ENCODE measurements around the gene RRN3.
"Not testable (repeated sequence)": the region's sequence is repeated elsewhere in the genome, so short reads cannot be mapped to it uniquely, and the experiment has no call there.

The RRN3 gene

DNA sequence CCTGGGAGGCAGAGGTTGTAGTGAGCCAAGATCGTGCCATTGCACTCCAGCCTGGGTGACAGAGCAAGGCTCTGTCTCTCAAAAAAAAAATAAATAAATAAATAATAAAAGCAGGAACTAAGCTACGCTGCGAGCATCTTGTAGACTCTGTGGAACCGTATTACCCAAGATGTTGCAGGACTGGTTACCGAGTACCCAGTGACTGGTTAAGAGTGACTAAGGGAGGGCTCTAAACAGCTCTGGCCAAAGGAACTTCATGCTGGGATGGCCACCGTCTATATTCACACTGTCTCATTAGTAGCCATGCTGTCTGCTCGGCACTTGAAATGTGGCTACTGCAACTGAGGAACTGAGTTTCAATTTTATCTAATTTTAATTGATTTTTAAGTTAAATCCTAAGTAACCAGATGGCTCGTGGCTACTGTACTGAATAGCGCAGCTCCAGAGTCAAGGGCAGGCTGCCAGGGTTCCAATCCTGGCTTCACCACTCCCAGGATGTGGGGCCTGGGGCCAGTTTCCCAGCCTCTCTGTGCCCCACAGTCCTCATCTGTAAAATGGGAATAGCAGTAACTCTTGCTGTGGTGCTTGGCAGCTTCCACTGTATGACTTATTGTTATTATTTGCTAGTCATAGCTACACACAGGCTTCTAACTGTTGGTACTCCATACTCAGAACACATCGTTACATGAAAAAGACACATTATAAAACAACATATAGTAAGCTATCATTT lies 41.2 kb downstream of the RRN3 start:
- DNase-seq (ENCODE audit: low read depth in 1 of 2, low spot score in 1 of 2) = no peak

DNA sequence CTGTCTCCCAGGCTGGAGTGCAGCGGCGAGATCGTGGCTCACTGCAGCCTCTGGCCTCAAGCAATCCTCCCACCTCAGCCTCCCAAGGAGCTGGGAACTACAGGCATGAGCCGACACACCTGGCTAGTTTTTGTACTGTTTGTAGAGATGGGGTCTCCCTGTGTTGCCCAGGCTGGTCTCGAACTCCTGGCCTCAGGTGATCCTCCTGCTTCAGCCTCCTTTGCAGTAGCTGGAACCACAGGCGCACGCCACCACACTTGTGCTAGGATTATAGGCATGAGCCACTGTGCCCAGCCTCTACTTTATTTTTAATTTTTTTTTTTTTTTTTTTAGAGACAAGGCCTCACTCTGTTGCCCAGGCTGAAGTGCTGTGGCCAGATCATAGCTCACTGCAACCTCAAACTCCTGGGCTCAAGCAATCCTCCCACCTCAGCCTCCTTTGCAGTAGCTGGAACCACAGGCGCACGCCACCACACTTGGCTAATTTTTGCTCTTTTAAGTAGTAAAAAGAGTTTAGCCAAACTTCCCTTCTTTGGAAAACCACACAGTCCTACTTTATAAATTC lies 42.6 kb downstream of the RRN3 start:
- no peak for DNase-seq (ENCODE audit: low read depth in 1 of 2, low spot score in 1 of 2)

DNA sequence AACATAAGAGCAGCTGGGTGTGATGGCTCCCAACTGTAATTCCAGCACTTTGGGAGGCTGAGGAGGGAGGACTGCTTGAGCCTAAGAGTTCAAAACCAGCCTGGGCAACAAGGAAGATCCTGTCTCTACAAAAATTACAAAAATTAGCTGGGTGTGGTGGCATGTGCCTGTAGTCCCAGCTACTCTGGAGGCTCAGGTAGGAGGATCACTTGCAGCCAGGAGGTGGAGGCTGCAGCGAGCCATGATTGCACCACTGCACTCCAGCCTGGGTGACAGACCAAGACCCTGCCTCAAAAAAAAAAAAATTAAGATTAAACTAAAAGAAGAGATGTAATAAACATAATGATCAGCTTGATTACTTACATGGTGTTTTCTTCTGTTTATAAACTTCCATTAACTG lies 43.6 kb downstream of the RRN3 start:
- not testable (repeated sequence) for DNase-seq (ENCODE audit: low read depth in 1 of 2, low spot score in 1 of 2)

DNA sequence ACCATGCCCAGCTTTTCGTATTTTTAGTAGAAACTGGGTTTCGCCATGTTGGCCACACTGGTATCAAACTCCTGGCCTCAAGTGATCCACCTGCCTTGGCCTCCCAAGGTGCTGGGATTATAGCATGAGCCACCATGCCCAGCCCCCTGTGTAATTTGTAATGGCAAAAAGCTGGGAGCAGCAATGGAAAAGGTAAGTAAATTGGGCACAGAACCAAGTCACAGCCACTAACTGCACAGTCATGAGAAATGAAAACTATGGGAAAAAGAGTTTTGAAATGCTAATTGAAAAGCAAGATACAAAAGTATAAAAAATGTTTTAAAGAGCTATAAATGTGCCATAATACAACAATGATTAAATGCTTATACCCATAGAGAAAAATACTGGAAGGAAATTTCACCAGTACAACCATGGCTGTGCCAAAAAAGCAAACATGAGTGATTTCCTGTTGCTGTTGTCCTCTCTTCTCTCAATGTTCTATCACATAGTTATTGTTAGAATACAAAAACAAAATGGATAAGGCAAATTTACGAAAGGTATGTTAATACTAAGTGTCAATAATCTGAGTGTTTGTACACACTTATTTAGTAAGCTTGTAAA lies 44.4 kb downstream of the RRN3 start:
- DNase-seq (ENCODE audit: low read depth in 1 of 2, low spot score in 1 of 2) = no peak

DNA sequence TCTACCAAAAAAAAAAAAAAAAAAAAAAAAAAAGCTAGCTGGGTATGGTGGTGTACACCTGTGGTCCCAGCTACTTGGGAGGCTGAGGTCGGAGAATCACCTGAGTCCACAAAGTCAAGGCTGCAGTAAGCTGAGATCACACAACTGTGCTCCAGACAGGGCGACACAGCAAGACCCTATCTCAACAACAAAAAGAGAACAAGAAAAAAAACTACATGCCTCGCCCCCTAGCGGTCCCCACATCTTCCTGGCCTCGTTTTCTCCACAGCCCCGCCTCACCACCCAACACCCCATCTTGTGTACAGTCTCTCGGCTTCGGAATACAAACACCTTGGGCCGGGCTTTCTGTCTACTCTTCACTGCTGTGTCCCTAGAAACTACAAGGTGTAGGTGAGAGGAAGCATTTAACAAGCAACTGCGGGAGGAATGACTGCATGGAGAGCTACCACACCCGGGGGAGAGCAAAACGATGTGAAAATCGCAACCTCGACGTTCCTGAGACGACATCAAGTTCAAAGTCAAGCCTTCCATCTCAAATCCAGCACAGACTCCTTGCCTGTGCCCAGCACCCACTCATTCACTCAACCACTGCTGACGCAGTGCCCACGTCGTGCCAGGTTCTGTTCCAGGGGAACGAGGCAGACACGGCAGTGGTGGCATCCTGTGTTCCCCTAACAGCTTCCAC lies 47.2 kb downstream of the RRN3 start:
- DNase-seq (ENCODE audit: low read depth in 1 of 2, low spot score in 1 of 2) = no peak

DNA sequence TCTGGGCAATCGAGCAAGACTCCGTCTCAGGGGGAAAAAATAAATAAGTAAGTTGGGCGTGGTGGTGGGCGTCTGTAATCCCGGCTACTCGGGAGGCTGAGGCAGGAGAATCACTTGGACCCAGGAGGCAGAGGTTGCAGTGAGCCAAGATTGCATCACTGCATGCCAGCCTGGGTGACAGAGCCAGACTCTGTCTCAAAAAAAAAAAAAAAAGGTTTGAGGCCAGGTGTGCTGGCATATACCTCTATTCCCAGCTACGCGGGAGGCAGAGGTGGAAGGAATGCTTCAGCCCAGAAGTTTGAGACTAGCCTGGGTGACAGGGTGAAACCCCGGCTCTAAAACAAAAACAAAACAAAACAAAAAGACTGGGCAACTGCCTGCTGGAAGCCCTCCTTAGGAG lies 48.8 kb downstream of the RRN3 start:
- DNase-seq (ENCODE audit: low read depth in 1 of 2, low spot score in 1 of 2) = not testable (repeated sequence)

DNA sequence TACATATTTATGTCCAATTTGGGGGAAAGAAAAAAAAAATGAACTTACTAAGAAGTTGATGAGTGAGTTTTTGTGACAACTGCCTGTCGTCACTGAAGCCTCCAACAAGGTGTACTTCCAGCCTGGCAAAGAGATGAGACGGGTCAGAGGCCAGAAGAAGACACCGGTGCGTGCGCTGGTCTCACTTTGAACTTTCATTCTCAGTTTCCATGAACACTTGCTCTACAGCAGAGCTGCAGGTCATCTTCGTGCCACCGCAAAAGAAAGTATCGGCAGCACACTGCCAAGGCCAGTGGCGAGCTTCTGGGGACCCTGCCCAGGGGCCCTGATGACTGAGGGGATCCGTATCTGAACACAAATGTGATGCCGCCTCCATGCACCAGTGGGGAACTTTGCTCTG lies 49.8 kb downstream of the RRN3 start:
- DNase-seq (ENCODE audit: low read depth in 1 of 2, low spot score in 1 of 2) = no peak

DNA sequence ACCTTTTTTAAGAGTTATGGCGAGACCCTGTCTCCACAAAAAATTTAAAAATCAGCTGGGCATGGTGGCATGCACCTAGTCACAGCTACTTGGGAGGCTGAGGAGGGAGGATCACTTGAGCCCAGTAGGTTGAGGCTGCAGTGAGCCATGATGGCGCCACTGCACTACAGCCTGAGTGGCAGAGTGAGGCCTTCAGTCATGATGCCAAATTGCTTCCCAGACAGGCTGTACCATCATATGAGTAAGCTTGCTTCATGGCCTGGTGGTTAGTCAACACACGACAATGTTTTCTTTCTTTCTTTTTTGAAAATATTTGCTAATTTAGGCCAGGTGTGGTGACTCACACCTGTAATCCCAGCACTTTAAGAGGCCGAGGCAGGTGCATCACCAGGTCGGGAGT lies 50.7 kb downstream of the RRN3 start:
- DNase-seq (ENCODE audit: low read depth in 1 of 2, low spot score in 1 of 2) = no peak

DNA sequence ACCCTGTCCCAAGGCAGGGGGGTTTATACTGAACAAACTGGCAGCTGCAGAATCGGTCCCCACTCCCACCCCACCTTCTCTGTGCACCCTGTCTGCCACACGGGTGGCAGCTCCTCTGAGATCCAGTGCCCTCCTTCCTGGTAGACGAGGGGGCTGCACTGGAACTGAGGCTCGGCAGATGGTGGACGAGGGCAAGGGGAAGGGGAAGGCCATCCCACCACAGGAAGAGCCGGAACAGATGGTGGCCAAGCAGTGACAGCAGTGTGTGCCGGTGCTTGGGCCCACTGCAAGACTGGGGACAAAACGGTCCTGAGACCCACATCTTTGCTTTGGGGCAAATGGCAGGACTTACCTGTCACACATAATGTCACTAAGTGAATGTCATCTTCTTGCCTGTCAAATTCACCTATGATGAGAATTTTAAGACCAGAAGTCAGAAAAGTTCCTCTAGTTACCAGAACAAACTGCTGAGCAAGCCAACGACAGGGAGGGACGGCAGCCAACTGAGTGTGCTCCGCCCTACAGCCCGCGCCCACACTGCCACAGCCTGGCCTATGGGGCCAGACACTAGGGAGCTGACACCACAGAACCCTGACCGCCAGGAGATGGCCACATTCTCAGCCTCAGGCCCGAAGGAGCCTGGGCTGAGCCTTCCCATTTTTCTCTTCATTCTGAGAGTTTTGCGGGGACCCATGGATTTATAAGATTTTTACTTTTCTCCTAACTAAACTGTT lies 52.6 kb downstream of the RRN3 start:
- DNase-seq (ENCODE audit: low read depth in 1 of 2, low spot score in 1 of 2) = no peak

DNA sequence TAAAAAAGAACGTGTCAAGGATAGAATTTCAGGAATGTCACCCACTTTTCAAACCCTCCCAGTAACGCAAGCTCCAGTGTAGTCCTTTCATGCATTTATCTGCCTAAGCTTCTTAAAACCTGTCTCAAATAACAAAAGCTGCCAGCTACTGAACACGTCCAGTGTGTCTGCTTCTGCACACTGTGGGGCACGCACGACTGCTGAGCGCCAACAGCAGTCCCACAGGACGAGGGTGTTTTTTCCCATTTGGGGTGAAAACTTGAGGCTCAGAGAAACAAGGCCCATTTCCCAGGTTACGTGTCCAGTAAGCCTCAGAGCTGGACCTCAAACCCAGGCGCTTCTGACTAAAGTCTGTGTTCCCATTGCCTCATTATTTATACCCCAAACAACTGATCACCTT lies 55.4 kb downstream of the RRN3 start:
- no peak for DNase-seq (ENCODE audit: low read depth in 1 of 2, low spot score in 1 of 2)

DNA sequence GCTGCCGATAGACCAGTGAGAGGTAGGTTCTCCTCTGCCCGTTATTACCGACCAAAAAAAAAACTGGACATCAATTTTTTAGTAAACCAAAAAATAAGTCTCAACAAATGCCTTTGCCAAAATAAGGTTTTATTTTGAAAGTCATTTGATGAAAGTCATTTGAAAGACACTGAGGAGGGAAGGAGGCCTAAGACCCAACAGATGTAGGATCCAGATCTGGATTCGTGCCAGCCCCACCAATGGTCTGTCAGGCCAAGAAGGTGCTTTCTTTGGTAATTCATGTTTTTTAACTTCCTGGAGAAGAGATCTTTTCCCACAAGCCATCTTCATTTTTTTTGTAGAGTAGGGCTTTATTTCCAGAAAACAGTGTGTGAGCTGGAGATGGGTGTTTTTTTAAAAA lies 56.3 kb downstream of the RRN3 start:
- no peak for DNase-seq (ENCODE audit: low read depth in 1 of 2, low spot score in 1 of 2)

DNA sequence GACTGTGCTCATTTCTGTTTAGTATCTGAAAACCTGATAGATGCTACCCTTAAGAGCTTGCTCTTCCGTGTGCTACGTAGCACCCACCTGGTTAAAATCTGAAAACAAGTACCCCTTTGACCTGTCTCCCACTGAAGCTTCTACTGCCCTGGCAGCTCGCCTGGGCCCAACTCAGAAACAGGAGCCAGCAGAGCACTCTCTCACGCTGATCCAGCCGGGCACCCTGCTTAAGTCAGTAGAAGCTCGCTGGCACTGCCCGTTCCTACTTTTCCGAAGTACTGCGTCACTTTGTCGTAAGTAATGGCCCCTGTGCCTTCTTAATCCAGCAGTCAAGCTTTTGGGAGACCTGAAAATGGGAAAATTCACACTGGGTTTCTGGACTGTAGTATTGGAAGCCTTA lies 57.1 kb downstream of the RRN3 start:
- no peak for DNase-seq (ENCODE audit: low read depth in 1 of 2, low spot score in 1 of 2)

DNA sequence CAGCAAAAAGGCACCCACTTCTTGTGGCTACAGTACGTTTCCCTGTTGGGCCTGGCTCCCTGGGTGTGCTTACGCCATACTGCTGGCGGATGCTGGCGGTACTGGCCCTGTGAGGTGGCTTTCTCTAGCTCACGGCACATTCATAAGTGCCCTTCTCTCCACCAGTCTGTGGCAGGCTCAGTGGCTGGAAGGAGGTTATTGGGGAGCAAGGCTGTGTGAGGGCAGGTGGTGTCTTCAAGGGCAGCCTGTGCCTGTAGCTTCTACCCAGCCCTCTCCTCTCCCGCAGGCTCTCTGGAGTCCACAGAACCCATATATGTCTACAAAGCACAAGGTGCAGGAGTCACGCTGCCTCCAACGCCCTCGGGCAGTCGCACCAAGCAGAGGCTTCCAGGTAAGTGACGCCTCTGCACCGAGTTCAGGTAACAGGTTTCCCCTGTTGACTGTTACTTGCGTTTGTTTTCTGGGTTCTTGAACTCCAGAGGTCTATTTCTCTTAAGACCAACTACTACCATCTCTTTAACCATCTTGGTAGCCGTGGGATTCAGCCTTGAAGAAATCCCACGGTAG lies 58.8 kb downstream of the RRN3 start:
- no peak for DNase-seq (ENCODE audit: low read depth in 1 of 2, low spot score in 1 of 2)

DNA sequence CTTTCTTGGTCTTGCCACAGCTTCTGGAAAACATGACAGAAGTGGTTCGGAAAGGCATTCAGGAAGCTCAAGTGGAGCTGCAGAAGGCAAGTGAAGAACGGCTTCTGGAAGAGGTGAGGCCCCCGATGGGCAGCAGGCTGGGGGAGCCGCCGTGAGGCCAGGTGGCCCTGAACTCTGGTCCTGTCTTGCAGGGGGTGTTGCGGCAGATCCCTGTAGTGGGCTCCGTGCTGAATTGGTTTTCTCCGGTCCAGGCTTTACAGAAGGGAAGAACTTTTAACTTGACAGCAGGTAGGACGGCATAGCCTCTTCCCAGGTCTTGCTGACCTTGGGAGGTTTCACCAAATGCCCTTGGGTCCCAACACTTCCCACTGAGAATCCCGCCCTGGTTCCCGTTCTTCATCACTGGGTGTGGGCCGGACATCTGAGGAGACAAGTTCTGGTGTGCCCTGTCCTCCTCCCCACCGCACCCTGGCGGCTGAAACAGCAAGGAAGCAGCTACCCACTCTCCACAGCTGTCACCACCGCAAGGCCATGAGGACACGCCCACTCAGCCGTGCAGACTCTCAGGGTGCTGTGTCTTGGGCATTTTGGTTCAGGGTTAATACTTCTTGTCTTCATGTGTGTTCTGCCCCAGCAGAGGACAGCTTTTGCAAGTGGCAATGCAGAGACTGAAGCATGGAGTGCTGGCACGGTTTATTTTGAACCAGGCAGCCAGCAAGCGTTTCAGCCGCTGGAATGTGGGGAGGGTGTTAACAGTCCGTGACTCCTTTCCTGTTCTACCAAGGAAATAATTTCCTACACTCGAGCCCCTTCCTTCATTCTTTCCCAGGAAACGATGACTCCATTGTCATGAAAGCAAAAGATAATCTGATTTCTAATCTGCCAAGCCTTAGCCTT lies 59.6 kb downstream of the RRN3 start:
- no peak for DNase-seq (ENCODE audit: low read depth in 1 of 2, low spot score in 1 of 2)

DNA sequence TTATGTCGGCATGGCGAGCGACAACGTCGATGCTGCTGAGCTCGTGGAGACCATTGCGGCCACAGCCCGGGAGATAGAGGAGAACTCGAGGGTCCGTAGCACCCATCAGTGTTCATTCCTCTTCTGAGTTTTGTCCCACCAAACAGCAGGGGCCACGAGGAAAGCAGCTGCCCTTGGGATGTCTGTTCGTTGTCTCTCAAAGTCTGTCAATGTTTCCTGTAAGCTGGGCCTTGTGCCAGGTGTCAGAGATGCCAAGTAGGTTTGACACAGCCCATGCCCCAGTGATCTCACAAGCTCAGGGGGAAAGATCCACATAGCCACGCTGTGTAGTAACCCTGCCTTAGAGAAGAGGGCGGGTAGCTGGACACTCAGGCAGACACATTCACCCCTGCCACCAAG lies 60.8 kb downstream of the RRN3 start:
- no peak for DNase-seq (ENCODE audit: low read depth in 1 of 2, low spot score in 1 of 2)

DNA sequence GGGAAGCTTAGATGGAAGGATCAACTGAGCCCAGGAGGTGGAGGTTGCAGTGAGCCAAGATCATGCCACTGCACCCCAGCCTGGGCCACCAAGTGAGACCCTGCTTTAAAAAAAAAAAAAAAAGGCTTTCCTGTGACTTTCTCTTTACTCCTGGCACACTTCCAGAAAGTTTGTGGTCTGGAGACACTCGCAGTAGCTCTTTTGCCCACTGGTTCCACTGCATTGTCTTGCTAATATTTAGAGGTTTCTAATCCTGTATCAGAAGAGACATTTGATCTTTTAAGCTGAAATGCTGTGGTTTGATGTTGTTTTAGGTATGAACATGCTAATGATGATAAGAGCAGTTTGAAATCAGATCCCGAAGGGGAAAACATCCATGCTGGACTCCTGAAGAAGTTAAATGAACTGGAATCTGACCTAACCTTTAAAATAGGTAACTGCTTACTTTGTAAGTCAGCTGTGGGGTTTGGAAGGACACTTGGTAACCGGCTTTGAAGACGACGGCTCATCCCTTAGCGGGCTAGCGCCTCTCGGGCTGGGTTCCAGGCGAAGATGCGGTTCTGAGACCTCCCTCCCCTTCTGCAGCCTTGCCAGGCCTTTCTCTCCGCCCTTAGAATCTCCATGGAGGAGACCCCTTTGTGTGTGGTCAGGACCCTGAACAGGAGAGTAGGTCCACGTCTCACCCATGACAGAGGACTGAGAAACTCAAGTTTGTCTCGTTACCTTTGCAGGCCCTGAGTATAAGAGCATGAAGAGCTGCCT lies 61.3 kb downstream of the RRN3 start:
- no peak for DNase-seq (ENCODE audit: low read depth in 1 of 2, low spot score in 1 of 2)

DNA sequence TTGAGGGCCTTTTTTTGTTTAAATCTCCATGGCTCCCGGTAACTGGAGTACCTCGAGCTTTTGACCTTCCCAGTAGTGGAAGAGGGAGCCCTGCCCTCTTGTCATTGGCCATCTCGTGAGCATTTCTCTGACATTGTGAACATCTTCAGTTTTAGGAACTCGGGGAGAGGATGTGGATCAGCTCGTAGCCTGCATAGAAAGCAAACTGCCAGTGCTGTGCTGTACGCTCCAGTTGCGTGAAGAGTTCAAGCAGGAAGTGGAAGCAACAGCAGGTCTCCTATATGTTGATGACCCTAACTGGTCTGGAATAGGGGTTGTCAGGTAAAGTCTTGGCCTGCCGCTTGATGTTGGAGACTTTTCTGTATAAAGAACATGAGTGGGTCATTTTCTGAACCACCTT lies 62.5 kb downstream of the RRN3 start:
- no peak for DNase-seq (ENCODE audit: low read depth in 1 of 2, low spot score in 1 of 2)

DNA sequence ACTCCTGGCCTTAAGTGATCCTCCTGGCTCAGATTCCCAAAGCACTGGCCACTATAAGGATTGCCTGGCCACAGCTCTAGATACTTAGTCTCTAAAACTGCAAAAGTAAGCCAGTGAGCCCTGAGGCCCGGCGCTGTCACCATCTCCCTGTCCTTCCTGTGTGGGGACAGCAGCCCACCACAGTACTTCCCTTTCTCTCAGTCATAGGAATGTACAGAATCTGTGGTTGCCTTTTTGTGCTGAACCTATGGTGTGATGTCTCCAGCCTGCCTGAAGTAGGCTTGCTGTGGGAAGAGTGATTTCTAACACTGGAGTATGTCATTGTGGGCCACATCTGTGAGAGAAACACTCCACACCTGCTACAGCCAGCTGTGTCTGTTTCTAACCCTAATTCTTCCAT lies 62.9 kb downstream of the RRN3 start:
- no peak for DNase-seq (ENCODE audit: low read depth in 1 of 2, low spot score in 1 of 2)

DNA sequence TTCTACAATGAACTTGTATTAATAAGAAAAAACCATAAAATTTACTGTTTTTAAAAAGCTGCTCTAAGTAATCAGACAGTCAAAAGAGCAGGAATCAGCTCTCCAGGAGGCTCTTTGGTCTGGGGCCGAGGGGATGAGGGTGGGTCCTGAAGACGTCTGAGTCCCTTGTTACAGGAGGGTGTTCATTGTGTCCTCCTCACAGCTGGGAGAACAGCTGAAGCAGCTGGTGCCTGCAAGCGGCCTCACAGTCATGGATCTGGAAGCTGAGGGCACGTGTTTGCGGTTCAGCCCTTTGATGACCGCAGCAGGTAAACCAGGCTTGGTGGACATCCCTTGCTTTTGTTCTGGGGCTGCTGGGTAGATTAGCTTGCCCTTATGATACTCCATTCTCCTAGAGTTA lies 64.3 kb downstream of the RRN3 start:
- not testable (repeated sequence) for DNase-seq (ENCODE audit: low read depth in 1 of 2, low spot score in 1 of 2)

Measured in activated T-helper 1 cell treated with anti-CD3 and anti-CD28 coated beads, Interleukin-2, amount 50 U/mL, for 16 hours (primary cell).